Effector CD4-positive, alpha-beta T cell (primary cell): ENCODE results near the gene PELI2.

Experiments used
- DNase-seq: peaks from one replicate; pipeline ENCODE4 v3.0.0-alpha.2; 2020

PELI2 gene

GRCh38 chr14:56120091-56120691, 2.0 kb downstream of the PELI2 start:
- no peak for DNase-seq

- DNase-seq, result no peak
Observed at GRCh38 chr14:56121816-56122215, 3.6 kb downstream of the PELI2 start.

- DNase-seq, result no peak
Observed at GRCh38 chr14:56122301-56122700, 4.1 kb downstream of the PELI2 start.

GRCh38 chr14:56124327-56124726, 6.1 kb downstream of the PELI2 start:
- no peak for DNase-seq

- DNase-seq, result no peak
Observed at GRCh38 chr14:56125772-56126636, 7.8 kb downstream of the PELI2 start.

GRCh38 chr14:56126637-56126913, 8.4 kb downstream of the PELI2 start:
- DNase-seq, result no peak

GRCh38 chr14:56127156-56127555, 8.9 kb downstream of the PELI2 start:
- no peak for DNase-seq

GRCh38 chr14:56129092-56129491, 10.9 kb downstream of the PELI2 start:
- DNase-seq, result no peak

- DNase-seq, result no peak
Observed at GRCh38 chr14:56129933-56130332, 11.7 kb downstream of the PELI2 start.

- no peak for DNase-seq
Observed at GRCh38 chr14:56131004-56131864, 13.0 kb downstream of the PELI2 start.

GRCh38 chr14:56131865-56132833, 13.9 kb downstream of the PELI2 start:
- no peak for DNase-seq

- DNase-seq, result no peak
Observed at GRCh38 chr14:56133547-56133946, 15.3 kb downstream of the PELI2 start.

GRCh38 chr14:56135001-56135400, 16.8 kb downstream of the PELI2 start:
- DNase-seq, result no peak

- DNase-seq, result no peak
Observed at GRCh38 chr14:56135668-56136067, 17.5 kb downstream of the PELI2 start.

GRCh38 chr14:56136571-56137452, 18.6 kb downstream of the PELI2 start:
- no peak for DNase-seq

- no peak for DNase-seq
Observed at GRCh38 chr14:56137453-56137807, 19.2 kb downstream of the PELI2 start.

- no peak for DNase-seq
Observed at GRCh38 chr14:56137849-56138248, 19.6 kb downstream of the PELI2 start.

- no peak for DNase-seq
Observed at GRCh38 chr14:56138928-56139327, 20.7 kb downstream of the PELI2 start.

- no peak for DNase-seq
Observed at GRCh38 chr14:56142314-56142713, 24.1 kb downstream of the PELI2 start.

- no peak for DNase-seq
Observed at GRCh38 chr14:56143025-56143424, 24.8 kb downstream of the PELI2 start.

- DNase-seq, result no peak
Observed at GRCh38 chr14:56144176-56144575, 26.0 kb downstream of the PELI2 start.
